GM23248 (cell line): Measurements from ENCODE around the gene FAM136A.

Experiments used
- EZH2 ChIP-seq: fragments of 200-600 bp; sonication (generic); IDR thresholded peaks from 2 replicates; pipeline ENCODE4 v1.6.1; 2018; ENCODE audit warnings: antibody characterized with exemption, mild to moderate bottlenecking; ENCODE audit not compliant: insufficient read depth, poor library complexity, severe bottlenecking
- EZH2phosphoT487 ChIP-seq: fragments of 200-600 bp; sonication (generic); IDR thresholded peaks from 2 replicates; pipeline ENCODE4 v1.6.1; 2018; ENCODE audit warnings: antibody characterized with exemption, moderate library complexity, mild to moderate bottlenecking, low read depth; ENCODE audit not compliant: insufficient read depth

GRCh38 chr2:70330476-70330875 is 28.6 kb upstream of the FAM136A start:
- TF ChIP-seq EZH2 (no peak), EZH2phosphoT487 (no peak)
